Fibroblast of skin of scalp (primary cell): ENCODE data around the gene ZBTB16.

Experiments
- DNase-seq: peaks from one replicate; pipeline ENCODE4 v3.0.0-alpha.2; 2013

Gene ZBTB16

GRCh38 chr11:114193730-114194679 is 134.5 kb downstream of the ZBTB16 start:
- DNase-seq, result no peak

GRCh38 chr11:114194702-114195101 is 135.2 kb downstream of the ZBTB16 start:
- DNase-seq, result no peak

- no peak for DNase-seq
Measured at GRCh38 chr11:114195151-114195550, 135.6 kb downstream of the ZBTB16 start.

GRCh38 chr11:114195981-114196731 is 136.6 kb downstream of the ZBTB16 start:
- no peak for DNase-seq

- no peak for DNase-seq
Measured at GRCh38 chr11:114196997-114197703, 137.6 kb downstream of the ZBTB16 start.

GRCh38 chr11:114197799-114198500 is 138.4 kb downstream of the ZBTB16 start:
- DNase-seq, result peak; percentile 44

- no peak for DNase-seq
Measured at GRCh38 chr11:114199051-114199450, 139.5 kb downstream of the ZBTB16 start.

- no peak for DNase-seq
Measured at GRCh38 chr11:114200351-114201133, 141.0 kb downstream of the ZBTB16 start.

- no peak for DNase-seq
Measured at GRCh38 chr11:114201219-114201618, 141.7 kb downstream of the ZBTB16 start.

GRCh38 chr11:114202011-114202609 is 142.6 kb downstream of the ZBTB16 start:
- DNase-seq, result no peak

GRCh38 chr11:114207096-114207495 is 147.6 kb downstream of the ZBTB16 start:
- no peak for DNase-seq

- no peak for DNase-seq
Measured at GRCh38 chr11:114208377-114208776, 148.9 kb downstream of the ZBTB16 start.

- no peak for DNase-seq
Measured at GRCh38 chr11:114209343-114209742, 149.8 kb downstream of the ZBTB16 start.

- no peak for DNase-seq
Measured at GRCh38 chr11:114209904-114210303, 150.4 kb downstream of the ZBTB16 start.

- DNase-seq, result no peak
Measured at GRCh38 chr11:114211444-114212121, 152.1 kb downstream of the ZBTB16 start.

- DNase-seq, result no peak
Measured at GRCh38 chr11:114213622-114214021, 154.1 kb downstream of the ZBTB16 start.

GRCh38 chr11:114215428-114215827 is 155.9 kb downstream of the ZBTB16 start:
- DNase-seq, result no peak

GRCh38 chr11:114215871-114216795 is 156.6 kb downstream of the ZBTB16 start:
- DNase-seq, result no peak

GRCh38 chr11:114216796-114217180 is 157.3 kb downstream of the ZBTB16 start:
- DNase-seq, result no peak
